Glutamatergic neuron (in vitro differentiated cells): ENCODE data around the gene SLC29A1. TPM values are rescaled to one million over a fixed set of nuclear protein-coding genes. Genes with fewer than 3 reads are reported as not detected.

Experiments
- DNase-seq: peaks from one replicate; pipeline ENCODE4 v3.0.0; 2022
- H3K27ac Mint-ChIP-seq: one replicate; pipeline ENCODE4 v1.8.0; 2020; ENCODE audit warnings: mild to moderate bottlenecking, mixed read lengths, inconsistent platforms; ENCODE audit not compliant: unreplicated experiment
- H3K27me3 Mint-ChIP-seq: one replicate; pipeline ENCODE4 v1.8.0; 2020; ENCODE audit warnings: mild to moderate bottlenecking, moderate library complexity, mixed read lengths, inconsistent platforms; ENCODE audit not compliant: unreplicated experiment
- H3K36me3 Mint-ChIP-seq: one replicate; pipeline ENCODE4 v1.8.0; 2020; ENCODE audit warnings: mild to moderate bottlenecking, mixed read lengths, inconsistent platforms; ENCODE audit not compliant: unreplicated experiment
- H3K4me1 Mint-ChIP-seq: one replicate; pipeline ENCODE4 v1.8.0; 2020; ENCODE audit warnings: mild to moderate bottlenecking, low read depth, mixed read lengths, inconsistent platforms; ENCODE audit not compliant: unreplicated experiment
- H3K4me3 Mint-ChIP-seq: one replicate; pipeline ENCODE4 v1.8.0; 2020; ENCODE audit warnings: mild to moderate bottlenecking, mixed read lengths, inconsistent platforms; ENCODE audit not compliant: unreplicated experiment
- H3K9me3 Mint-ChIP-seq: one replicate; pipeline ENCODE4 v1.8.0; 2020; ENCODE audit warnings: mild to moderate bottlenecking, moderate library complexity, mixed read lengths, inconsistent platforms; ENCODE audit not compliant: unreplicated experiment
- total RNA-seq: library from RNA; stranded (reverse); fragmentation: NEBNext Ultra II Directional; extraction: Animal tissue kit (Norgen Biotek cat#: 25700); gene quantifications from one replicate; pipeline ENCODE4 v1.2.1, GENCODE V29; 2021; ENCODE audit not compliant: unreplicated experiment
- TF ChIP-seq, protein P1 (sequence below): fragments of 200-600 bp; sonication (generic); IDR thresholded peaks from one replicate; pipeline ENCODE4 v1.5.0; 2021; ENCODE audit not compliant: partially characterized antibody, unreplicated experiment

Gene SLC29A1
- total RNA-seq, 1 donor from 2014 or later, result 20.0 TPM

DNA sequence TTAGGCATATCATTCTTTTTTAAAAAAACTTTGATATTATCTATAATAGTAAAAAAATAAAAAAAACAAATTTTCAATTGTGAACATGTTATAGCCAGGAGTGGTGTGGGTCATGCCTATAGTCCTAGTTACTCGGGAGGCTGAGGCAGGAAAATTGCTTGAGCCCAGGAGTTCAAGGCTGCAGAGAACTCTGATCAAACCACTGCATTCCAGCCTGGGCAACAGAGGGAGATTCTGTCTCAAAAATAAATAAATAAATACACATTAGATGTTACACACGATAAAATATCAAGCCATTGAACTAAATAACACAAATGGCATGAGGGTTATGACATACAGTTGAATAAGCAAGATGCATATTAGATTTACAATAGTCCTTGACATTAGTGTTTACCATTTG is 34.6 kb upstream of the SLC29A1 start:
- no peak overlapping the region for H3K27ac Mint-ChIP-seq
- H3K9me3 Mint-ChIP-seq, result no peaks in the 10 kb centered on the region
- DNase-seq, result no peak
- TF ChIP-seq, protein P1, sequence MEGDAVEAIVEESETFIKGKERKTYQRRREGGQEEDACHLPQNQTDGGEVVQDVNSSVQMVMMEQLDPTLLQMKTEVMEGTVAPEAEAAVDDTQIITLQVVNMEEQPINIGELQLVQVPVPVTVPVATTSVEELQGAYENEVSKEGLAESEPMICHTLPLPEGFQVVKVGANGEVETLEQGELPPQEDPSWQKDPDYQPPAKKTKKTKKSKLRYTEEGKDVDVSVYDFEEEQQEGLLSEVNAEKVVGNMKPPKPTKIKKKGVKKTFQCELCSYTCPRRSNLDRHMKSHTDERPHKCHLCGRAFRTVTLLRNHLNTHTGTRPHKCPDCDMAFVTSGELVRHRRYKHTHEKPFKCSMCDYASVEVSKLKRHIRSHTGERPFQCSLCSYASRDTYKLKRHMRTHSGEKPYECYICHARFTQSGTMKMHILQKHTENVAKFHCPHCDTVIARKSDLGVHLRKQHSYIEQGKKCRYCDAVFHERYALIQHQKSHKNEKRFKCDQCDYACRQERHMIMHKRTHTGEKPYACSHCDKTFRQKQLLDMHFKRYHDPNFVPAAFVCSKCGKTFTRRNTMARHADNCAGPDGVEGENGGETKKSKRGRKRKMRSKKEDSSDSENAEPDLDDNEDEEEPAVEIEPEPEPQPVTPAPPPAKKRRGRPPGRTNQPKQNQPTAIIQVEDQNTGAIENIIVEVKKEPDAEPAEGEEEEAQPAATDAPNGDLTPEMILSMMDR, result no peak
- peaks cover 6% of the 10 kb centered on the region for H3K4me1 Mint-ChIP-seq
- H3K4me3 Mint-ChIP-seq, result no peak overlapping the region
- peaks cover 2% of the 10 kb centered on the region for H3K27me3 Mint-ChIP-seq
- no peaks in the 10 kb centered on the region for H3K36me3 Mint-ChIP-seq

DNA sequence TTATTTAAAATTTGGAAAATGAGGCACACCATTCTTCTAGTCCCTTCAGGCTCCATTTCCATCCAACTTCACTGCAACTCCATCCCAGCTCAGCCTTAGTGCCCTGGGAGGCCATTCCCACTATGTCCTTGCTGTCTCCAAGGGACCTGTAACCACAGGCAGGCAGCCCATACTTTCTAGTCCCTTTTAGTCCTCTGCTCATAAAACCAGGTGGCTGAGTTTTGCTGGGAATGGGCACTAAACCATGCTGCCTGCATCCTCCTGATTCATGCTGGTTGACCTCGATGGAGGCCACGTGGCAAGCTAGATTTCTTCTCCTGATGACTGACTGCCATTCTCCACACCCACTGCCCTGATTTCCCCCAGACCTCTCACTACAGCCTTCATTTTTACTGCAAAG is 34.1 kb upstream of the SLC29A1 start:
- Mint-ChIP-seq H3K27ac (no peak overlapping the region), H3K9me3 (no peaks in the 10 kb centered on the region), H3K36me3 (no peaks in the 10 kb centered on the region), H3K4me1 (peaks cover 6% of the 10 kb centered on the region), H3K27me3 (no peaks in the 10 kb centered on the region), H3K4me3 (no peak overlapping the region)
- no peak for DNase-seq
- TF ChIP-seq, protein P1, result no peak

DNA sequence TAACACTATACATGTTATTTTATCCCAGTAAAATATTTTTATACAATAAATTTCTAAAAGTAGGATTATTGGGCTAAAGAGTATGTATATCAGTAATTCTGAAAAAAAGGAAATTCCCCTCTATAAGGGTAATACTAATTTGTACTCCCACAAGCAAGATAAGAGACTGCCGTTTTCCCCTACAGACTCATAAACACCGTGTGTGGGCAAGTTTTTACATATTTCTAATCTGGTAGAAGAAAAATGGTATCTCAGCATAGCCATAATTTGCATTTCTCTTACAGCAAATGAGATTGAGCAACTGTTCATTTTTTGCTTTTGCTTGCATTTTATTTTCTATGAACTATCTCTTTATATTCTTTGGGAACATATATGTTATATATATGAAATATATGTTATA is 32.7 kb upstream of the SLC29A1 start:
- Mint-ChIP-seq H3K27me3 (no peaks in the 10 kb centered on the region), H3K4me3 (no peak overlapping the region), H3K4me1 (peaks cover 6% of the 10 kb centered on the region), H3K36me3 (no peaks in the 10 kb centered on the region), H3K27ac (no peak overlapping the region), H3K9me3 (no peaks in the 10 kb centered on the region)
- DNase-seq, result no peak
- TF ChIP-seq, protein P1, result no peak

DNA sequence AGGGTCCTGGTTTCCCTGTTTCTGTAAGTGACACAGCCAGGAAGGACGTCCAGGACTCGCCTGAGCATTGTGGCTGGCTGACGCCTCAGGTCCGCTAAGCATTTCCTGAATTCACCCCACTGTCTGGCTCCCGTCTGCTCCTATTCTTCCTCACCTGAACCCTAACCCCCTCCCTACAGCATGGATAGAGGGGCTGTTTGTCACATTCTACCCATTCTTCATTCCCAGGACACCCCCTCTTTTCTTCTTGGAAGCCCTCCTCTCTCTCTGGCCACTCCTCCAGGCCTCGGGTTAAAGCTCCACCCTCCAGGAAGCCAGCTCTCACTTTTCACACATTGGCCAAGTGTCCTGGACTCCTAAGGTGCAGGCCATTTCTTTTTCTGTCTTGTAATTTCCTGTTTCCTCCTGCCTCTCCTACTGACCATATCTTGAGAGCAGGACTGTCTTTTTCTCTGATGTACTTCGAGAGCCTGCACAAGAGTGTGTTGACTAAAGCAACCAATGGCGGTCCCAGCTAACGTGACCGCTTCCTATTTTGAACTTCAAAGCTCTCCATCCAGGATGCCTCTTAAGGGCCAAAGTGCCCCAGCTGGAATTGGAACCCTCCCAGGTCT is 30.9 kb upstream of the SLC29A1 start:
- Mint-ChIP-seq H3K4me1 (no peaks in the 10 kb centered on the region), H3K9me3 (no peaks in the 10 kb centered on the region), H3K4me3 (no peak overlapping the region), H3K27me3 (no peaks in the 10 kb centered on the region), H3K36me3 (no peaks in the 10 kb centered on the region), H3K27ac (no peak overlapping the region)
- TF ChIP-seq, protein P1, result no peak
- DNase-seq, result no peak

DNA sequence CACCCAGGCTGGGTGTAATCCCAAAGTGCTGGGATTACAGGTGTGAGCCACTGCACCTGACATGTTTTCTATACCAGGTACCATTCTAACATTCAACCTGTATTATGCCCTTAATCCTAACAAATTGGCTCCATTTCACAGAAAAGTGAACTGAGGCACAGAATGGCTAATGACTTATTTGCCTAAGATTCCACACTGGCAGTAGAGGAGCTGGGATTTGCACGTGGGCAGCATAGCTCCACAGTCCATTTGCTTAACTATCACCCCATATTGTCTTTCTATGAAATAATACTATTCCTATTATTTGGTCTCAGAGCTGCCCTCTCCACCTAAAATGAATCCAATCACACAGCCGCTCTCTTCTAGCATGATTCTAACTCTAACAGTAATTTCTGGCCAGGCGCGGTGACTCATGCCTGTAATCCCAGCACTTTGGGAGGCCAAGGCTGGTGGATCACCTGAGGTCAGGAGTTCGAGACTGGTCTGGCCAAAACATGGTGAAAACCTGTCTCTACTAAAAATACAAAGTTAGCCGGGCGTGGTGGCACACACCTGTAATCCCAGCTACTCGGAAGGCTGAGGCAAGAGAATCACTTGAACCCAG is 30.0 kb upstream of the SLC29A1 start:
- TF ChIP-seq, protein P1, result no peak
- Mint-ChIP-seq H3K27me3 (no peaks in the 10 kb centered on the region), H3K4me3 (no peak overlapping the region), H3K4me1 (no peaks in the 10 kb centered on the region), H3K9me3 (no peaks in the 10 kb centered on the region), H3K27ac (no peak overlapping the region), H3K36me3 (no peaks in the 10 kb centered on the region)
- DNase-seq, result no peak
